HG03025 (cell line): Measurements from ENCODE around the gene FMN1.

Source experiments
- ATAC-seq: cut with Tn5 transposase; IDR thresholded peaks from one replicate; pipeline ENCODE4 v1.9.1; 2021; ENCODE audit warnings: mild to moderate bottlenecking, moderate library complexity; ENCODE audit not compliant: unreplicated experiment, low FRiP score

Gene FMN1

GRCh38 chr15:33194704-33195670 lies at the start of gene FMN1:
Gene FMN1, minus strand, starts transcription at chr15:33194714. Its CDS starts 39,800 bp downstream, at chr15:33154914.
- peak; percentile 61 for ATAC-seq

GRCh38 chr15:33243869-33244268 lies 49.4 kb upstream of the FMN1 start:
- no peak for ATAC-seq

- no peak for ATAC-seq
Measured at GRCh38 chr15:33243393-33243792, 48.9 kb upstream of the FMN1 start.

- ATAC-seq, result no peak
Measured at GRCh38 chr15:33242669-33243191, 48.2 kb upstream of the FMN1 start.

- no peak for ATAC-seq
Measured at GRCh38 chr15:33242165-33242564, 47.7 kb upstream of the FMN1 start.

- no peak for ATAC-seq
Measured at GRCh38 chr15:33236841-33237509, 42.5 kb upstream of the FMN1 start.

- no peak for ATAC-seq
Measured at GRCh38 chr15:33234020-33234461, 39.5 kb upstream of the FMN1 start.

GRCh38 chr15:33226559-33227181 lies 32.2 kb upstream of the FMN1 start:
- ATAC-seq, result no peak

- no peak for ATAC-seq
Measured at GRCh38 chr15:33218071-33218491, 23.6 kb upstream of the FMN1 start.

- no peak for ATAC-seq
Measured at GRCh38 chr15:33215941-33216872, 21.7 kb upstream of the FMN1 start.

- no peak for ATAC-seq
Measured at GRCh38 chr15:33211176-33211808, 16.8 kb upstream of the FMN1 start.

- ATAC-seq, result no peak
Measured at GRCh38 chr15:33209575-33210481, 15.3 kb upstream of the FMN1 start.

GRCh38 chr15:33207646-33208045 lies 13.1 kb upstream of the FMN1 start:
- ATAC-seq, result no peak

GRCh38 chr15:33206366-33206765 lies 11.9 kb upstream of the FMN1 start:
- no peak for ATAC-seq

- no peak for ATAC-seq
Measured at GRCh38 chr15:33204926-33205325, 10.4 kb upstream of the FMN1 start.

- no peak for ATAC-seq
Measured at GRCh38 chr15:33204087-33204486, 9.6 kb upstream of the FMN1 start.

- peak; percentile 52 for ATAC-seq
Measured at GRCh38 chr15:33201491-33202231, 7.1 kb upstream of the FMN1 start.

- no peak for ATAC-seq
Measured at GRCh38 chr15:33200903-33201302, 6.4 kb upstream of the FMN1 start.
